ENCODE results near the gene RAB11FIP3. TPM values are rescaled to one million over a fixed set of nuclear protein-coding genes. Genes with fewer than 3 reads are reported as not detected.

RAB11FIP3 gene
- total and polyA plus RNA-seq, 7 experiments from 2014 or later = 0.71 to 53.0 (median 43.3) TPM

- no peaks in the 10 kb centered on the region for H3K4me1 ChIP-seq (ENCODE audit: control insufficient read depth in 2 of 2, insufficient read depth in 2 of 2, low read length in 2 of 2)
- H3K27ac ChIP-seq (ENCODE audit: low read depth, low read length) = no peak overlapping the region
- DNase-seq (no peak), ATAC-seq (no peak)
- H3K27me3 ChIP-seq (ENCODE audit: control insufficient read depth in 2 of 2, insufficient read depth in 2 of 2, low read length in 2 of 2) = no peaks in the 10 kb centered on the region
- Mint-ChIP-seq H3K4me1 (peaks cover 0 to 8% (median 4%) of the 10 kb centered on the region in 7 donors), H3K27ac (no peak overlapping the region), H3K4me3 (no peak overlapping the region), H3K27me3 (no peaks in the 10 kb centered on the region), H3K9me3 (no peaks in the 10 kb centered on the region), H3K36me3 (peaks cover 0 to 21% (median 0%) of the 10 kb centered on the region in 5 donors)
- H3K36me3 ChIP-seq (ENCODE audit: control insufficient read depth in 2 of 3, insufficient read depth in 3 of 3, low read length in 3 of 3) = peaks cover 0 to 5% (median 0%) of the 10 kb centered on the region in 3 experiments
- intact Hi-C loops (cut with micrococcal nuclease) = no loop called here
- H3K9me3 ChIP-seq (ENCODE audit: control insufficient read depth in 2 of 3, low read length in 3 of 3) = no peaks in the 10 kb centered on the region
- ChIA-PET POLR2A (no interaction called here), CTCF (interaction anchor here (1.0 kb wide), 1 partner anchor 215 kb away, joined by 4 read pairs; no protein-coding TSS in a partner anchor)
- H3K4me3 ChIP-seq (ENCODE audit: low read length) = no peak overlapping the region
Measured at GRCh38 chr16:442976-443375, 17.5 kb downstream of the RAB11FIP3 start.

- H3K36me3 Mint-ChIP-seq = peaks cover 0 to 21% (median 0%) of the 10 kb centered on the region in 5 donors
- CTCF ChIA-PET = no interaction called here
- H3K27ac Mint-ChIP-seq = peak overlapping the region in 1 of 9 donors; percentile 32
- no peaks in the 10 kb centered on the region for H3K9me3 Mint-ChIP-seq
- Histone ChIP-seq H3K36me3 (ENCODE audit: control insufficient read depth in 2 of 3, insufficient read depth in 3 of 3, low read length in 3 of 3) (peaks cover 0 to 5% (median 0%) of the 10 kb centered on the region in 3 experiments), H3K27me3 (ENCODE audit: control insufficient read depth in 2 of 2, insufficient read depth in 2 of 2, low read length in 2 of 2) (no peaks in the 10 kb centered on the region), H3K4me1 (ENCODE audit: control insufficient read depth in 2 of 2, insufficient read depth in 2 of 2, low read length in 2 of 2) (no peaks in the 10 kb centered on the region), H3K4me3 (ENCODE audit: low read length) (no peak overlapping the region), H3K9me3 (ENCODE audit: control insufficient read depth in 2 of 3, low read length in 3 of 3) (no peaks in the 10 kb centered on the region), H3K27ac (ENCODE audit: low read depth, low read length) (no peak overlapping the region)
- DNase-seq (no peak), ATAC-seq (no peak)
- H3K27me3 Mint-ChIP-seq = no peaks in the 10 kb centered on the region
- H3K4me3 Mint-ChIP-seq = no peak overlapping the region
- H3K4me1 Mint-ChIP-seq = peaks cover 0 to 7% (median 4%) of the 10 kb centered on the region in 7 donors
- intact Hi-C loops (cut with micrococcal nuclease) = no loop called here
- POLR2A ChIA-PET = no interaction called here
Measured at GRCh38 chr16:444027-444426, 18.6 kb downstream of the RAB11FIP3 start.

- POLR2A ChIA-PET = no interaction called here
Measured at GRCh38 chr16:445566-445965, 20.1 kb downstream of the RAB11FIP3 start.

GRCh38 chr16:450385-450784 is 24.9 kb downstream of the RAB11FIP3 start:
- no peaks in the 10 kb centered on the region for H3K36me3 Mint-ChIP-seq
- no peak for DNase-seq
- Histone ChIP-seq H3K36me3 (ENCODE audit: control insufficient read depth in 2 of 3, insufficient read depth in 3 of 3, low read length in 3 of 3) (no peaks in the 10 kb centered on the region), H3K4me3 (ENCODE audit: low read length) (no peak overlapping the region), H3K27me3 (ENCODE audit: control insufficient read depth in 2 of 2, insufficient read depth in 2 of 2, low read length in 2 of 2) (no peaks in the 10 kb centered on the region), H3K9me3 (ENCODE audit: control insufficient read depth in 2 of 3, low read length in 3 of 3) (no peaks in the 10 kb centered on the region), H3K27ac (ENCODE audit: low read depth, low read length) (no peak overlapping the region), H3K4me1 (ENCODE audit: control insufficient read depth in 2 of 2, insufficient read depth in 2 of 2, low read length in 2 of 2) (no peaks in the 10 kb centered on the region)
- ChIA-PET CTCF (no interaction called here), POLR2A (no interaction called here)
- no peak for ATAC-seq
- no peaks in the 10 kb centered on the region for H3K9me3 Mint-ChIP-seq
- no peak overlapping the region for H3K4me3 Mint-ChIP-seq
- intact Hi-C loops (cut with micrococcal nuclease) = no loop called here
- no peak overlapping the region for H3K27ac Mint-ChIP-seq
- H3K4me1 Mint-ChIP-seq = peaks cover 0 to 14% (median 3%) of the 10 kb centered on the region in 7 donors
- H3K27me3 Mint-ChIP-seq = no peaks in the 10 kb centered on the region

More at GRCh38 chr16:445566-445965, 20.1 kb downstream of the RAB11FIP3 start:
- CTCF ChIA-PET = no interaction called here
- Mint-ChIP-seq H3K9me3 (no peaks in the 10 kb centered on the region), H3K4me3 (no peak overlapping the region), H3K27ac (peak overlapping the region in 1 of 9 donors; percentile 26), H3K4me1 (peaks cover 0 to 6% (median under 1%) of the 10 kb centered on the region in 7 donors), H3K36me3 (peaks cover 0 to 17% (median 0%) of the 10 kb centered on the region in 5 donors), H3K27me3 (no peaks in the 10 kb centered on the region)
- intact Hi-C loops (cut with micrococcal nuclease) = no loop called here
- no peak for DNase-seq
- no peak overlapping the region for H3K4me3 ChIP-seq (ENCODE audit: low read length)
- no peaks in the 10 kb centered on the region for H3K9me3 ChIP-seq (ENCODE audit: control insufficient read depth in 2 of 3, low read length in 3 of 3)
- H3K27me3 ChIP-seq (ENCODE audit: control insufficient read depth in 2 of 2, insufficient read depth in 2 of 2, low read length in 2 of 2) = no peaks in the 10 kb centered on the region
- peaks cover 0 to 2% (median 0%) of the 10 kb centered on the region in 3 experiments for H3K36me3 ChIP-seq (ENCODE audit: control insufficient read depth in 2 of 3, insufficient read depth in 3 of 3, low read length in 3 of 3)
- ATAC-seq = no peak
- H3K4me1 ChIP-seq (ENCODE audit: control insufficient read depth in 2 of 2, insufficient read depth in 2 of 2, low read length in 2 of 2) = no peaks in the 10 kb centered on the region
- no peak overlapping the region for H3K27ac ChIP-seq (ENCODE audit: low read depth, low read length)

- intact Hi-C loops (cut with micrococcal nuclease) = no loop called here
- H3K36me3 Mint-ChIP-seq = no peaks in the 10 kb centered on the region
- no peak overlapping the region for H3K4me3 Mint-ChIP-seq
- peaks cover 0 to 14% (median 3%) of the 10 kb centered on the region in 7 donors for H3K4me1 Mint-ChIP-seq
- ATAC-seq (no peak), DNase-seq (no peak)
- no peaks in the 10 kb centered on the region for H3K9me3 Mint-ChIP-seq
- ChIA-PET POLR2A (no interaction called here), CTCF (no interaction called here)
- Histone ChIP-seq H3K9me3 (ENCODE audit: control insufficient read depth in 2 of 3, low read length in 3 of 3) (no peaks in the 10 kb centered on the region), H3K27me3 (ENCODE audit: control insufficient read depth in 2 of 2, insufficient read depth in 2 of 2, low read length in 2 of 2) (no peaks in the 10 kb centered on the region), H3K4me1 (ENCODE audit: control insufficient read depth in 2 of 2, insufficient read depth in 2 of 2, low read length in 2 of 2) (no peaks in the 10 kb centered on the region), H3K4me3 (ENCODE audit: low read length) (no peak overlapping the region), H3K36me3 (ENCODE audit: control insufficient read depth in 2 of 3, insufficient read depth in 3 of 3, low read length in 3 of 3) (no peaks in the 10 kb centered on the region), H3K27ac (ENCODE audit: low read depth, low read length) (no peak overlapping the region)
- no peaks in the 10 kb centered on the region for H3K27me3 Mint-ChIP-seq
- H3K27ac Mint-ChIP-seq = no peak overlapping the region
Measured at GRCh38 chr16:450785-451512, 25.5 kb downstream of the RAB11FIP3 start.

GRCh38 chr16:454397-454940 is 29.0 kb downstream of the RAB11FIP3 start:
- no peaks in the 10 kb centered on the region for H3K9me3 Mint-ChIP-seq
- H3K4me1 ChIP-seq (ENCODE audit: control insufficient read depth in 2 of 2, insufficient read depth in 2 of 2, low read length in 2 of 2) = no peaks in the 10 kb centered on the region
- ATAC-seq = no peak
- H3K36me3 ChIP-seq (ENCODE audit: control insufficient read depth in 2 of 3, insufficient read depth in 3 of 3, low read length in 3 of 3) = no peaks in the 10 kb centered on the region
- intact Hi-C loops (cut with micrococcal nuclease) = no loop called here
- no peak overlapping the region for H3K4me3 Mint-ChIP-seq
- no peaks in the 10 kb centered on the region for H3K9me3 ChIP-seq (ENCODE audit: control insufficient read depth in 2 of 3, low read length in 3 of 3)
- H3K27ac ChIP-seq (ENCODE audit: low read depth, low read length) = no peak overlapping the region
- H3K27me3 Mint-ChIP-seq = no peaks in the 10 kb centered on the region
- H3K4me3 ChIP-seq (ENCODE audit: low read length) = no peak overlapping the region
- no peaks in the 10 kb centered on the region for H3K27me3 ChIP-seq (ENCODE audit: control insufficient read depth in 2 of 2, insufficient read depth in 2 of 2, low read length in 2 of 2)
- CTCF ChIA-PET = no interaction called here
- H3K27ac Mint-ChIP-seq = peak overlapping the region in 4 of 9 donors; percentile 12 to 56 (median 27)
- peaks cover 0 to 21% (median 6%) of the 10 kb centered on the region in 7 donors for H3K4me1 Mint-ChIP-seq
- POLR2A ChIA-PET = interaction anchor here (0.6 kb wide), 1 partner anchor 358 kb away, joined by 4 read pairs; no protein-coding TSS in a partner anchor
- no peaks in the 10 kb centered on the region for H3K36me3 Mint-ChIP-seq
- no peak for DNase-seq
